Measurements from ENCODE around the gene TMPRSS12. TPM values are rescaled to one million over a fixed set of nuclear protein-coding genes. Genes with fewer than 3 reads are reported as not detected.

Gene TMPRSS12
- total and polyA plus RNA-seq, 2 of the 13 experiments (the other 11 are each of a cell fraction or from before 2014, with no cell fraction given), result not detected

DNA sequence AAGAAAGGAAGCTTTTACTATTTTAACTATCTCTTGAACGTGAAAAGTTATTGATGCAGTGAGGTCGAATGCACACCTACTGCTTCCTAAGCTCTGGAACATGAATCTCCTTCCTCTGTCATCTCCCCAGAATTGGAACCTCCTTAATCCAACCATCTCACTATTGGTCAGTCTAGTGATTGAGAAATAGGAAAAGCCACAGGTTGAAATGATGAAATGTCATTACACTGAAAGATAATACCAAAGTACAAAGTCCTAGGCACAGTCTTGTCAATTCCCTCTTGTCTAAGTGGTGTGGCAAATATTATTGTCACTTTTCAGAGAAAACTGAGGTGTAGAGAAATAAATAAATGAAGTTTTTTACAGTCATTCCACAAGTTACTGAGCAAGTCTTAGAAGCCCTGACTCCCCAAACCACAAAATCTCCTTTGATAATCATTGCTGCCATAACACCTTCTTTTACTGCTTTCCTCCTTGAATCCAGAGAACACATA, 90.1 kb downstream of the TMPRSS12 start (continued):
- TF ChIP-seq KLF6 (CRISPR knock-in tag; IDR thresholded peaks at IDR 0.05) (0 out of 2 replicates have a peak, but pooled peaks have one; percentile 64), TGIF2 (CRISPR knock-in tag; IDR thresholded peaks at IDR 0.05) (peak; percentile 83), ZNF20 (CRISPR knock-in tag; IDR thresholded peaks at IDR 0.05) (no peak), GATAD2A (CRISPR knock-in tag; IDR thresholded peaks at IDR 0.05) (peak; percentile 95), ATF7 (IDR thresholded peaks at IDR 0.05) (peak; percentile 2; the same call in 1 of the 2 replicates), ATF7 (CRISPR knock-in tag; IDR thresholded peaks at IDR 0.05) (no peak), PCBP2 (optimal IDR thresholded peaks at IDR 0.05; ENCODE audit: low read depth, low read length, poor library complexity, severe bottlenecking) (no peak), PHB2 (IDR thresholded peaks at IDR 0.05; ENCODE audit: partially characterized antibody) (no peak), DNMT3B (CRISPR knock-in tag; conservative IDR thresholded peaks at IDR 0.05) (0 out of 2 replicates have a peak, but pooled peaks have one; percentile 50), HDAC2 (CRISPR knock-in tag; IDR thresholded peaks at IDR 0.05) (peak; percentile 64; the same call in 1 of the 2 replicates), HMG20A (CRISPR knock-in tag; IDR thresholded peaks at IDR 0.05; ENCODE audit: borderline replicate concordance) (peak; percentile 79; the same call in 1 of the 2 replicates), ZSCAN20 (CRISPR knock-in tag; IDR thresholded peaks at IDR 0.05; ENCODE audit: borderline replicate concordance) (no peak), NR2F2 (IDR thresholded peaks at IDR 0.05; ENCODE audit: borderline replicate concordance, low read depth) (peak; percentile 39; the same call in 1 of the 2 replicates), SALL2 (CRISPR knock-in tag; IDR thresholded peaks at IDR 0.05) (no peak), FOXA1 (IDR thresholded peaks at IDR 0.05) (no peak), FOXA1 (CRISPR knock-in tag; IDR thresholded peaks at IDR 0.05) (peak; percentile 57), YEATS2 (CRISPR knock-in tag; IDR thresholded peaks at IDR 0.05; ENCODE audit: borderline replicate concordance) (peak; percentile 10; the same call in 1 of the 2 replicates), ZNF883 (CRISPR knock-in tag; IDR thresholded peaks at IDR 0.05; ENCODE audit: not compliant biosample characterization) (no peak), NCOA2 (CRISPR knock-in tag; IDR thresholded peaks at IDR 0.05) (peak; percentile 83), NR2F6 (IDR thresholded peaks at IDR 0.05) (0 out of 2 replicates have a peak, but pooled peaks have one; percentile 18), NR2F6 (CRISPR knock-in tag; IDR thresholded peaks at IDR 0.05) (peak; percentile 65), ZNF253 (CRISPR knock-in tag; IDR thresholded peaks at IDR 0.05; ENCODE audit: borderline replicate concordance) (no peak), GABPA (IDR thresholded peaks at IDR 0.05; ENCODE audit: low read depth, low read length) (no peak), GABPA (CRISPR knock-in tag; IDR thresholded peaks at IDR 0.05; ENCODE audit: low read depth) (0 out of 2 replicates have a peak, but pooled peaks have one; percentile 18), ATM (IDR thresholded peaks at IDR 0.05; ENCODE audit: borderline replicate concordance) (no peak)
- TF ChIP-seq, protein P1, sequence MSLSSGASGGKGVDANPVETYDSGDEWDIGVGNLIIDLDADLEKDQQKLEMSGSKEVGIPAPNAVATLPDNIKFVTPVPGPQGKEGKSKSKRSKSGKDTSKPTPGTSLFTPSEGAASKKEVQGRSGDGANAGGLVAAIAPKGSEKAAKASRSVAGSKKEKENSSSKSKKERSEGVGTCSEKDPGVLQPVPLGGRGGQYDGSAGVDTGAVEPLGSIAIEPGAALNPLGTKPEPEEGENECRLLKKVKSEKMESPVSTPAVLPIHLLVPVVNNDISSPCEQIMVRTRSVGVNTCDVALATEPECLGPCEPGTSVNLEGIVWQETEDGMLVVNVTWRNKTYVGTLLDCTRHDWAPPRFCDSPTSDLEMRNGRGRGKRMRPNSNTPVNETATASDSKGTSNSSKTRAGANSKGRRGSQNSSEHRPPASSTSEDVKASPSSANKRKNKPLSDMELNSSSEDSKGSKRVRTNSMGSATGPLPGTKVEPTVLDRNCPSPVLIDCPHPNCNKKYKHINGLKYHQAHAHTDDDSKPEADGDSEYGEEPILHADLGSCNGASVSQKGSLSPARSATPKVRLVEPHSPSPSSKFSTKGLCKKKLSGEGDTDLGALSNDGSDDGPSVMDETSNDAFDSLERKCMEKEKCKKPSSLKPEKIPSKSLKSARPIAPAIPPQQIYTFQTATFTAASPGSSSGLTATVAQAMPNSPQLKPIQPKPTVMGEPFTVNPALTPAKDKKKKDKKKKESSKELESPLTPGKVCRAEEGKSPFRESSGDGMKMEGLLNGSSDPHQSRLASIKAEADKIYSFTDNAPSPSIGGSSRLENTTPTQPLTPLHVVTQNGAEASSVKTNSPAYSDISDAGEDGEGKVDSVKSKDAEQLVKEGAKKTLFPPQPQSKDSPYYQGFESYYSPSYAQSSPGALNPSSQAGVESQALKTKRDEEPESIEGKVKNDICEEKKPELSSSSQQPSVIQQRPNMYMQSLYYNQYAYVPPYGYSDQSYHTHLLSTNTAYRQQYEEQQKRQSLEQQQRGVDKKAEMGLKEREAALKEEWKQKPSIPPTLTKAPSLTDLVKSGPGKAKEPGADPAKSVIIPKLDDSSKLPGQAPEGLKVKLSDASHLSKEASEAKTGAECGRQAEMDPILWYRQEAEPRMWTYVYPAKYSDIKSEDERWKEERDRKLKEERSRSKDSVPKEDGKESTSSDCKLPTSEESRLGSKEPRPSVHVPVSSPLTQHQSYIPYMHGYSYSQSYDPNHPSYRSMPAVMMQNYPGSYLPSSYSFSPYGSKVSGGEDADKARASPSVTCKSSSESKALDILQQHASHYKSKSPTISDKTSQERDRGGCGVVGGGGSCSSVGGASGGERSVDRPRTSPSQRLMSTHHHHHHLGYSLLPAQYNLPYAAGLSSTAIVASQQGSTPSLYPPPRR (CRISPR knock-in tag; IDR thresholded peaks at IDR 0.05; ENCODE audit: borderline replicate concordance), result peak; percentile 46; the same call in 1 of the 2 replicates
- TF ChIP-seq, protein P2, sequence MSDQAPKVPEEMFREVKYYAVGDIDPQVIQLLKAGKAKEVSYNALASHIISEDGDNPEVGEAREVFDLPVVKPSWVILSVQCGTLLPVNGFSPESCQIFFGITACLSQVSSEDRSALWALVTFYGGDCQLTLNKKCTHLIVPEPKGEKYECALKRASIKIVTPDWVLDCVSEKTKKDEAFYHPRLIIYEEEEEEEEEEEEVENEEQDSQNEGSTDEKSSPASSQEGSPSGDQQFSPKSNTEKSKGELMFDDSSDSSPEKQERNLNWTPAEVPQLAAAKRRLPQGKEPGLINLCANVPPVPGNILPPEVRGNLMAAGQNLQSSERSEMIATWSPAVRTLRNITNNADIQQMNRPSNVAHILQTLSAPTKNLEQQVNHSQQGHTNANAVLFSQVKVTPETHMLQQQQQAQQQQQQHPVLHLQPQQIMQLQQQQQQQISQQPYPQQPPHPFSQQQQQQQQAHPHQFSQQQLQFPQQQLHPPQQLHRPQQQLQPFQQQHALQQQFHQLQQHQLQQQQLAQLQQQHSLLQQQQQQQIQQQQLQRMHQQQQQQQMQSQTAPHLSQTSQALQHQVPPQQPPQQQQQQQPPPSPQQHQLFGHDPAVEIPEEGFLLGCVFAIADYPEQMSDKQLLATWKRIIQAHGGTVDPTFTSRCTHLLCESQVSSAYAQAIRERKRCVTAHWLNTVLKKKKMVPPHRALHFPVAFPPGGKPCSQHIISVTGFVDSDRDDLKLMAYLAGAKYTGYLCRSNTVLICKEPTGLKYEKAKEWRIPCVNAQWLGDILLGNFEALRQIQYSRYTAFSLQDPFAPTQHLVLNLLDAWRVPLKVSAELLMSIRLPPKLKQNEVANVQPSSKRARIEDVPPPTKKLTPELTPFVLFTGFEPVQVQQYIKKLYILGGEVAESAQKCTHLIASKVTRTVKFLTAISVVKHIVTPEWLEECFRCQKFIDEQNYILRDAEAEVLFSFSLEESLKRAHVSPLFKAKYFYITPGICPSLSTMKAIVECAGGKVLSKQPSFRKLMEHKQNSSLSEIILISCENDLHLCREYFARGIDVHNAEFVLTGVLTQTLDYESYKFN (CRISPR knock-in tag; conservative IDR thresholded peaks at IDR 0.05), result peak; percentile 86
